Loucy (cell line): ENCODE results near the gene SAP30BP.
A peak's percentile ranks its signal among the peaks of the same experiment; 100 is the strongest.

ENCODE experiments used
- H2AFZ ChIP-seq: fragments of 200-600 bp; sonication (generic); 2 replicates; pipeline ENCODE4 v1.6.0; 2016; ENCODE audit warnings: antibody characterized with exemption, mild to moderate bottlenecking, low read length, moderate library complexity
- H3F3A ChIP-seq: fragments of 200-600 bp; 2 replicates; pipeline ENCODE4 v1.6.0; 2016; ENCODE audit warnings: antibody characterized with exemption, low read depth, mild to moderate bottlenecking
- H3K27me3 ChIP-seq: fragments of 200-600 bp; sonication (generic); 2 replicates; pipeline ENCODE4 v1.6.1; 2014; ENCODE audit warnings: low read length, mild to moderate bottlenecking; ENCODE audit not compliant: insufficient read depth, poor library complexity, severe bottlenecking
- H3K36me3 ChIP-seq: fragments of 200-600 bp; sonication (generic); 2 replicates; pipeline ENCODE4 v1.6.1; 2016; ENCODE audit warnings: low read length; ENCODE audit not compliant: insufficient read depth
- H3K4me1 ChIP-seq: fragments of 200-600 bp; sonication (generic); 2 replicates; pipeline ENCODE4 v1.5.1; 2014; ENCODE audit warnings: low read length, mild to moderate bottlenecking; ENCODE audit not compliant: insufficient read depth, poor library complexity, severe bottlenecking
- H3K4me2 ChIP-seq: fragments of 200-600 bp; sonication (generic); 2 replicates; pipeline ENCODE4 v1.6.0; 2014; ENCODE audit warnings: antibody characterized with exemption, low read length, low read depth, mild to moderate bottlenecking; ENCODE audit not compliant: poor library complexity, severe bottlenecking
- H3K4me3 ChIP-seq: fragments of 200-600 bp; sonication (generic); 2 replicates; pipeline ENCODE4 v1.5.1; 2014; ENCODE audit warnings: low read length, mild to moderate bottlenecking, mixed read lengths; ENCODE audit not compliant: poor library complexity, severe bottlenecking
- H3K79me2 ChIP-seq: fragments of 200-600 bp; sonication (generic); 2 replicates; pipeline ENCODE4 v1.6.1; 2014; ENCODE audit warnings: low read length; ENCODE audit not compliant: insufficient read depth
- H3K9ac ChIP-seq: fragments of 200-600 bp; sonication (generic); 2 replicates; pipeline ENCODE4 v1.6.0; 2014; ENCODE audit warnings: mild to moderate bottlenecking, low read depth, low read length, moderate library complexity; ENCODE audit not compliant: poor library complexity, severe bottlenecking
- H3K9me2 ChIP-seq: fragments of 200-600 bp; sonication (generic); replicated peaks from 2 replicates; pipeline ENCODE4 v1.6.1; 2016; ENCODE audit warnings: low read depth, low read length, mixed read lengths
- H3K9me3 ChIP-seq: fragments of 200-600 bp; sonication (generic); 2 replicates; pipeline ENCODE4 v1.6.1; 2014; ENCODE audit warnings: mild to moderate bottlenecking, antibody characterized with exemption, low read length, low read depth; ENCODE audit not compliant: insufficient read depth
- H4K20me1 ChIP-seq: fragments of 200-600 bp; sonication (generic); 2 replicates; pipeline ENCODE4 v1.6.0; 2014; ENCODE audit warnings: antibody characterized with exemption, low read length, mild to moderate bottlenecking; ENCODE audit not compliant: insufficient read depth, poor library complexity, severe bottlenecking
- CTCF ChIP-seq: fragments of 200-600 bp; sonication (generic); conservative IDR thresholded peaks from 2 replicates; pipeline ENCODE4 v1.5.1; 2014; ENCODE audit warnings: mild to moderate bottlenecking, antibody characterized with exemption, low read length
- EZH2phosphoT487 ChIP-seq: fragments of 200-600 bp; IDR thresholded peaks from 2 replicates; pipeline ENCODE4 v1.6.1; 2018; ENCODE audit warnings: antibody characterized with exemption, mild to moderate bottlenecking, moderate library complexity, borderline replicate concordance

SAP30BP gene

DNA sequence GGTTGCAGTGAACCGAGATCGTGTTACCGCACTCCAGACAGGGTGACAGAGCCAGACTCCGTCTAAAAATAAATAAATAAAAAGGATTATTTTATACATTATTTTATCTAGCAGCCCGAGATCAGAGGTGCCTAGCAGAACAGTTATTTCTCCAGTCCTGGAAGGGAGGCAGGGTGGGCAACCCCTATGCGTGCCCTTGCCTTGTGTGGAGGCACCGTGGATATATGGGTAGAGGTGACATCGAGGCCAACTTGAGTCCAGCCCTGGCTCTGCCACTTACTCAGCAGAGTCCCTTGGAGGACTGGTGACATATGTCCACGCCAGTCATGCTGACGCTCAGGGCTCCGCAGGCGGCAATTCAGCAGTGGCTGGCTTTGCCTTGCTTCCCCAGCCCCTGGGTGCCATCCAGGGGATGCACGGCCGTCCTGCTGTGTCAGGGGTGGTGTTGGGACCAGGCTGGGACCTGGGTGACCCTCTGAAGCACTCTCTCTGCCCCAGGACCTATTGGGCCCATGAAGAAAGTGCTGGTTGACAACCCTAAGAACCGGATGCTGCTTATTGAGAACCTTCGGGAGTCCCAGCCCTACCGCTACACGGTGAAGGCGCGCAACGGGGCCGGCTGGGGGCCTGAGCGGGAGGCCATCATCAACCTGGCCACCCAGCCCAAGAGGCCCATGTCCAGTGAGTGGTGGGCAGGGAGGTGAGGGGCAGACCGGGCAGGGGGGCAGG, 84.7 kb downstream of the SAP30BP start:
- Histone ChIP-seq H3K79me2 (no peaks in the 10 kb centered on the region), H3K9me3 (no peaks in the 10 kb centered on the region), H3K9me2 (no peaks in the 10 kb centered on the region), H4K20me1 (no peaks in the 10 kb centered on the region), H3F3A (no peaks in the 10 kb centered on the region), H2AFZ (no peak overlapping the region), H3K4me3 (no peak overlapping the region), H3K9ac (no peak overlapping the region), H3K27me3 (no peaks in the 10 kb centered on the region), H3K4me2 (no peak overlapping the region), H3K36me3 (no peaks in the 10 kb centered on the region), H3K4me1 (peaks cover 24% of the 10 kb centered on the region)
- TF ChIP-seq EZH2phosphoT487 (no peak), CTCF (no peak)

GRCh38 chr17:75752405-75752709, 85.2 kb downstream of the SAP30BP start:
- peaks cover 24% of the 10 kb centered on the region for H3K4me1 ChIP-seq
- H3K36me3 ChIP-seq: no peaks in the 10 kb centered on the region
- H3K79me2 ChIP-seq: no peaks in the 10 kb centered on the region
- H2AFZ ChIP-seq: no peak overlapping the region
- TF ChIP-seq CTCF: no peak
- no peak for TF ChIP-seq EZH2phosphoT487
- no peaks in the 10 kb centered on the region for H3K9me3 ChIP-seq
- no peaks in the 10 kb centered on the region for H3K27me3 ChIP-seq
- no peaks in the 10 kb centered on the region for H4K20me1 ChIP-seq
- H3K4me2 ChIP-seq: no peak overlapping the region
- H3K9ac ChIP-seq: no peak overlapping the region
- no peaks in the 10 kb centered on the region for H3K9me2 ChIP-seq
- H3K4me3 ChIP-seq: no peak overlapping the region
- no peaks in the 10 kb centered on the region for H3F3A ChIP-seq

DNA sequence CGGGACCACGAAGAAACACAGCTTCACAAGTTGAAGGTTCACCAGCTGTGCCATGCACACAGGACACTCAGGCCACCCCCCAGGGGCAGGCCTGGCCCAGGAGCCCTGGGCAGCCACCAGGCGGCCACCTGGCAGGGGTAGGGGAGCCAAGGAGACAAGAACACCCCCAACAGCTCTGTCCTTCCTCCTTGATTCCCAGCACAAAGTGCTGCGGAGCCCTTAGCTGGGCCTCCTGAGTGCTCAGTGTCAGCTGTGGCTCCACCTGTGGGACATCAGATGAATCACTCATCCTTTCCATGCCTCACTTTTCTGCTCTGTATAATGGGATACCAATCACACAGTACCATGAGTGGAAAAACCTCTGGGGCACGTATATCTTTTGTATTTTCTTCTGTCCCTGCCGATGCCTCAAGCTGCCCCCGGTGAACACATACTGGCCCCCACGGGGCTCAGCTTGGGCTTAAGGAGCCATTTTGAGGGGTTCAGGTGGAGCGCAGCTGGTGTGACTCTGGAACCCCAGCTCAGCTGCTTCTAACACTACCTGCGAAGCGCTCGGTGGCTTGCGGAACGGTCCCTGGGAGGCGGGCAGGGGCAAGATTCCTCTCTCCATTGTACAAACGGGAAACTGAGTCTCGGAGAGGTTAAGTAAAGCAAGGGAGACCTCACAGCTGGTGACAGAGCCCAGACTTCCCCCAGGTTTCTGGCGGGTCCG, 85.8 kb downstream of the SAP30BP start:
- no peaks in the 10 kb centered on the region for H3K9me2 ChIP-seq
- H4K20me1 ChIP-seq: no peaks in the 10 kb centered on the region
- TF ChIP-seq EZH2phosphoT487 (no peak), CTCF (0 out of 2 replicates have a peak, but pooled peaks have one; percentile 9)
- no peaks in the 10 kb centered on the region for H3F3A ChIP-seq
- no peaks in the 10 kb centered on the region for H3K9me3 ChIP-seq
- H3K9ac ChIP-seq: peak overlapping the region; percentile 69
- peaks cover 24% of the 10 kb centered on the region for H3K4me1 ChIP-seq
- no peaks in the 10 kb centered on the region for H3K79me2 ChIP-seq
- peak overlapping the region; percentile 79 for H3K4me2 ChIP-seq
- H3K36me3 ChIP-seq: no peaks in the 10 kb centered on the region
- no peaks in the 10 kb centered on the region for H3K27me3 ChIP-seq
- H2AFZ ChIP-seq: peak overlapping the region; percentile 95
- H3K4me3 ChIP-seq: peak overlapping the region; percentile 67
